SK-N-SH treated with all-trans-retinoic acid at 6 μM for 48 hours (cell line): ENCODE measurements around the gene TWNK.

Experiments used
- ATAC-seq: fragments of 200-7000 bp; cut with Tn5 transposase; 3 replicates; pipeline ENCODE4 v1.9.1; 2020; ENCODE audit warnings: mild to moderate bottlenecking, moderate library complexity
- BACH2 ChIP-seq: fragments of 250-450 bp; sonication (Bioruptor Pico); IDR thresholded peaks from 2 replicates; pipeline ENCODE4 v1.9.0; 2021; ENCODE audit warnings: mild to moderate bottlenecking, borderline replicate concordance
- CSDC2 ChIP-seq: fragments of 250-450 bp; sonication (Bioruptor Pico); IDR thresholded peaks from 2 replicates; pipeline ENCODE4 v1.5.0; 2020; ENCODE audit warnings: mild to moderate bottlenecking, moderate library complexity
- ESRRG ChIP-seq: fragments of 250-450 bp; sonication (Bioruptor Pico); IDR thresholded peaks from 2 replicates; pipeline ENCODE4 v1.6.1; 2021; ENCODE audit warnings: mild to moderate bottlenecking
- GLIS3 ChIP-seq: fragments of 250-450 bp; sonication (Bioruptor Pico); IDR thresholded peaks from 2 replicates; pipeline ENCODE4 v1.5.0; 2020; ENCODE audit warnings: mild to moderate bottlenecking, moderate library complexity
- ISL1 ChIP-seq: fragments of 250-450 bp; sonication (Bioruptor Pico); IDR thresholded peaks from 2 replicates; pipeline ENCODE4 v2.1.2; 2022; ENCODE audit warnings: mild to moderate bottlenecking, moderate library complexity
- OSR1 ChIP-seq: fragments of 250-450 bp; sonication (Bioruptor Pico); IDR thresholded peaks from 2 replicates; pipeline ENCODE4 v1.8.0; 2022; ENCODE audit warnings: moderate library complexity, mild to moderate bottlenecking, inconsistent platforms
- PPARA ChIP-seq: fragments of 250-450 bp; sonication (Bioruptor Pico); IDR thresholded peaks from 2 replicates; pipeline ENCODE4 v1.5.0; 2020; ENCODE audit warnings: mild to moderate bottlenecking, borderline replicate concordance
- RARB ChIP-seq: fragments of 250-450 bp; sonication (Bioruptor Pico); IDR thresholded peaks from 2 replicates; pipeline ENCODE4 v1.8.0; 2021; ENCODE audit warnings: mild to moderate bottlenecking, moderate library complexity
- TCF4 ChIP-seq: fragments of 250-450 bp; sonication (Bioruptor Pico); IDR thresholded peaks from 2 replicates; pipeline ENCODE4 v1.8.0; 2021; ENCODE audit warnings: mild to moderate bottlenecking, moderate library complexity, borderline replicate concordance
- ZC3H10 ChIP-seq: fragments of 250-450 bp; sonication (Bioruptor Pico); IDR thresholded peaks from 2 replicates; pipeline ENCODE4 v1.5.1; 2021; ENCODE audit warnings: mild to moderate bottlenecking, moderate library complexity
- ZFP3 ChIP-seq: fragments of 250-450 bp; sonication (Bioruptor Pico); IDR thresholded peaks from 2 replicates; pipeline ENCODE4 v1.5.0; 2020; ENCODE audit warnings: mild to moderate bottlenecking, moderate library complexity
- ZFP30 ChIP-seq: fragments of 450-650 bp; formaldehyde crosslinking; IDR thresholded peaks from 2 replicates; pipeline ENCODE4 v1.5.0; 2022; ENCODE audit warnings: mild to moderate bottlenecking, moderate library complexity
- ZNF565 ChIP-seq: fragments of 450-650 bp; formaldehyde crosslinking; conservative IDR thresholded peaks from 2 replicates; pipeline ENCODE4 v1.5.0; 2020; ENCODE audit warnings: low read depth, mild to moderate bottlenecking, moderate library complexity
- ZNF70 ChIP-seq: fragments of 450-650 bp; formaldehyde crosslinking; IDR thresholded peaks from 2 replicates; pipeline ENCODE4 v1.5.0; 2020; ENCODE audit warnings: mild to moderate bottlenecking, moderate library complexity
- ZNF8 ChIP-seq: fragments of 450-650 bp; formaldehyde crosslinking; IDR thresholded peaks from 2 replicates; pipeline ENCODE4 v1.5.0; 2020; ENCODE audit warnings: mild to moderate bottlenecking, moderate library complexity
- TF ChIP-seq, protein P1 (sequence below): fragments of 250-450 bp; sonication (Bioruptor Pico); IDR thresholded peaks from 2 replicates; pipeline ENCODE4 v1.8.0; 2020; ENCODE audit warnings: mild to moderate bottlenecking, moderate library complexity, borderline replicate concordance
- TF ChIP-seq, protein P2 (sequence below): fragments of 250-450 bp; sonication (Bioruptor Pico); IDR thresholded peaks from 2 replicates; pipeline ENCODE4 v1.5.1; 2021; ENCODE audit warnings: mild to moderate bottlenecking, moderate library complexity
- TF ChIP-seq, protein P3 (sequence below): fragments of 250-450 bp; sonication (Bioruptor Pico); IDR thresholded peaks from 2 replicates; pipeline ENCODE4 v1.5.1; 2020; ENCODE audit warnings: low read depth, mild to moderate bottlenecking, moderate library complexity
- TF ChIP-seq, protein P4 (sequence below): fragments of 250-450 bp; sonication (Bioruptor Pico); IDR thresholded peaks from 2 replicates; pipeline ENCODE4 v1.5.0; 2020; ENCODE audit warnings: mild to moderate bottlenecking, moderate library complexity
- TF ChIP-seq, protein P5 (sequence below): fragments of 250-450 bp; sonication (Bioruptor Pico); IDR thresholded peaks from 2 replicates; pipeline ENCODE4 v1.8.0; 2021; ENCODE audit warnings: low read depth, mild to moderate bottlenecking, moderate library complexity, borderline replicate concordance

TWNK gene

DNA sequence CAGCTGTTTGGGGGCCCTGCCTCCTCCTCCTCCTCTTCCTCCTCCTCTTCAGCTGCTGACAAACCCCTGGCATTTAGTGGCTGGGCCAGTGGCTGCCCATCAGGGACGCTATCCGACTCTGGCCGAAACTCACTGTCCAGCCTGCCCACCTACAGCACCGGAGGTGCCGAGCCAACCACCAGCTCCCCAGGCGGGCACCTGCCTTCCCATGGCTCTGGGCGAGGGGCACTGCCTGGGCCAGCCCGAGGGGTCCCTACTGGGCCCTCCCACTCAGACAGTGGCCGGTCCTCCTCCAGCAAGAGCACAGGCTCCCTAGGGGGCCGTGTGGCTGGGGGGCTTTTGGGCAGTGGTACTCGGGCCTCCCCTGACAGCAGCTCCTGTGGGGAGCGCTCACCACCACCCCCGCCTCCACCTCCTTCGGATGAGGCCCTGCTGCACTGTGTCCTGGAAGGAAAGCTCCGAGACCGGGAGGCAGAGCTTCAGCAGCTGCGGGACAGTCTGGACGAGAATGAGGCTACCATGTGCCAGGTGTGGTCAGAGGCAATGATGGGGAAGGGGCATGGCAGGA lies 16.4 kb downstream of the TWNK start:
- TF ChIP-seq RARB (CRISPR knock-in tag), result no peak
- TF ChIP-seq BACH2 (CRISPR knock-in tag), result no peak
- TF ChIP-seq, protein P1, sequence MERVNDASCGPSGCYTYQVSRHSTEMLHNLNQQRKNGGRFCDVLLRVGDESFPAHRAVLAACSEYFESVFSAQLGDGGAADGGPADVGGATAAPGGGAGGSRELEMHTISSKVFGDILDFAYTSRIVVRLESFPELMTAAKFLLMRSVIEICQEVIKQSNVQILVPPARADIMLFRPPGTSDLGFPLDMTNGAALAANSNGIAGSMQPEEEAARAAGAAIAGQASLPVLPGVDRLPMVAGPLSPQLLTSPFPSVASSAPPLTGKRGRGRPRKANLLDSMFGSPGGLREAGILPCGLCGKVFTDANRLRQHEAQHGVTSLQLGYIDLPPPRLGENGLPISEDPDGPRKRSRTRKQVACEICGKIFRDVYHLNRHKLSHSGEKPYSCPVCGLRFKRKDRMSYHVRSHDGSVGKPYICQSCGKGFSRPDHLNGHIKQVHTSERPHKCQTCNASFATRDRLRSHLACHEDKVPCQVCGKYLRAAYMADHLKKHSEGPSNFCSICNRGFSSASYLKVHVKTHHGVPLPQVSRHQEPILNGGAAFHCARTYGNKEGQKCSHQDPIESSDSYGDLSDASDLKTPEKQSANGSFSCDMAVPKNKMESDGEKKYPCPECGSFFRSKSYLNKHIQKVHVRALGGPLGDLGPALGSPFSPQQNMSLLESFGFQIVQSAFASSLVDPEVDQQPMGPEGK, result no peak
- TF ChIP-seq, protein P2, sequence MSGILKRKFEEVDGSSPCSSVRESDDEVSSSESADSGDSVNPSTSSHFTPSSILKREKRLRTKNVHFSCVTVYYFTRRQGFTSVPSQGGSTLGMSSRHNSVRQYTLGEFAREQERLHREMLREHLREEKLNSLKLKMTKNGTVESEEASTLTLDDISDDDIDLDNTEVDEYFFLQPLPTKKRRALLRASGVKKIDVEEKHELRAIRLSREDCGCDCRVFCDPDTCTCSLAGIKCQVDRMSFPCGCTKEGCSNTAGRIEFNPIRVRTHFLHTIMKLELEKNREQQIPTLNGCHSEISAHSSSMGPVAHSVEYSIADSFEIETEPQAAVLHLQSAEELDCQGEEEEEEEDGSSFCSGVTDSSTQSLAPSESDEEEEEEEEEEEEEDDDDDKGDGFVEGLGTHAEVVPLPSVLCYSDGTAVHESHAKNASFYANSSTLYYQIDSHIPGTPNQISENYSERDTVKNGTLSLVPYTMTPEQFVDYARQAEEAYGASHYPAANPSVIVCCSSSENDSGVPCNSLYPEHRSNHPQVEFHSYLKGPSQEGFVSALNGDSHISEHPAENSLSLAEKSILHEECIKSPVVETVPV, result no peak
- no peak for TF ChIP-seq OSR1 (CRISPR knock-in tag)
- TF ChIP-seq, protein P3, sequence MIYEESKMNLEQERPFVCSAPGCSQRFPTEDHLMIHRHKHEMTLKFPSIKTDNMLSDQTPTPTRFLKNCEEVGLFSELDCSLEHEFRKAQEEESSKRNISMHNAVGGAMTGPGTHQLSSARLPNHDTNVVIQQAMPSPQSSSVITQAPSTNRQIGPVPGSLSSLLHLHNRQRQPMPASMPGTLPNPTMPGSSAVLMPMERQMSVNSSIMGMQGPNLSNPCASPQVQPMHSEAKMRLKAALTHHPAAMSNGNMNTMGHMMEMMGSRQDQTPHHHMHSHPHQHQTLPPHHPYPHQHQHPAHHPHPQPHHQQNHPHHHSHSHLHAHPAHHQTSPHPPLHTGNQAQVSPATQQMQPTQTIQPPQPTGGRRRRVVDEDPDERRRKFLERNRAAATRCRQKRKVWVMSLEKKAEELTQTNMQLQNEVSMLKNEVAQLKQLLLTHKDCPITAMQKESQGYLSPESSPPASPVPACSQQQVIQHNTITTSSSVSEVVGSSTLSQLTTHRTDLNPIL (CRISPR knock-in tag), result no peak
- TF ChIP-seq, protein P4, sequence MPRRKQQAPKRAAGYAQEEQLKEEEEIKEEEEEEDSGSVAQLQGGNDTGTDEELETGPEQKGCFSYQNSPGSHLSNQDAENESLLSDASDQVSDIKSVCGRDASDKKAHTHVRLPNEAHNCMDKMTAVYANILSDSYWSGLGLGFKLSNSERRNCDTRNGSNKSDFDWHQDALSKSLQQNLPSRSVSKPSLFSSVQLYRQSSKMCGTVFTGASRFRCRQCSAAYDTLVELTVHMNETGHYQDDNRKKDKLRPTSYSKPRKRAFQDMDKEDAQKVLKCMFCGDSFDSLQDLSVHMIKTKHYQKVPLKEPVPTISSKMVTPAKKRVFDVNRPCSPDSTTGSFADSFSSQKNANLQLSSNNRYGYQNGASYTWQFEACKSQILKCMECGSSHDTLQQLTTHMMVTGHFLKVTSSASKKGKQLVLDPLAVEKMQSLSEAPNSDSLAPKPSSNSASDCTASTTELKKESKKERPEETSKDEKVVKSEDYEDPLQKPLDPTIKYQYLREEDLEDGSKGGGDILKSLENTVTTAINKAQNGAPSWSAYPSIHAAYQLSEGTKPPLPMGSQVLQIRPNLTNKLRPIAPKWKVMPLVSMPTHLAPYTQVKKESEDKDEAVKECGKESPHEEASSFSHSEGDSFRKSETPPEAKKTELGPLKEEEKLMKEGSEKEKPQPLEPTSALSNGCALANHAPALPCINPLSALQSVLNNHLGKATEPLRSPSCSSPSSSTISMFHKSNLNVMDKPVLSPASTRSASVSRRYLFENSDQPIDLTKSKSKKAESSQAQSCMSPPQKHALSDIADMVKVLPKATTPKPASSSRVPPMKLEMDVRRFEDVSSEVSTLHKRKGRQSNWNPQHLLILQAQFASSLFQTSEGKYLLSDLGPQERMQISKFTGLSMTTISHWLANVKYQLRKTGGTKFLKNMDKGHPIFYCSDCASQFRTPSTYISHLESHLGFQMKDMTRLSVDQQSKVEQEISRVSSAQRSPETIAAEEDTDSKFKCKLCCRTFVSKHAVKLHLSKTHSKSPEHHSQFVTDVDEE (CRISPR knock-in tag), result no peak
- no peak for TF ChIP-seq ZFP30 (CRISPR knock-in tag)
- no peak for TF ChIP-seq CSDC2 (CRISPR knock-in tag)
- TF ChIP-seq ZNF8, result no peak
- TF ChIP-seq ZNF565, result no peak
- TF ChIP-seq, all 23 proteins: peak for 0
- no peak for ATAC-seq

DNA sequence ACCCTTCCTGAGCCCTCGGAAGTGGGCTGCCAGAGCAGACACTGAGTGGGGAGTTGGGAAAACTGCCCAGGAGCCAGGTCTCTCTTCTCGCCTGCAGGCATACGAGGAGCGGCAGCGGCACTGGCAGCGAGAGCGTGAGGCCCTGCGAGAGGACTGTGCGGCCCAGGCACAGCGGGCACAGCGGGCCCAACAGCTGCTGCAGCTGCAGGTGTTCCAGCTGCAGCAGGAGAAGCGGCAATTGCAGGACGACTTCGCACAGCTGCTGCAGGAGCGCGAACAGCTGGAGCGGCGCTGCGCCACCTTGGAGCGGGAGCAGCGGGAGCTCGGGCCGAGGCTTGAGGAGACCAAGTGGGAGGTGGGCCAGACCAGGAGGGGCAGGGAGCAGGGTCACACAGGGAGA lies 18.0 kb downstream of the TWNK start:
- TF ChIP-seq ISL1 (CRISPR knock-in tag) (no peak), ZNF70 (CRISPR knock-in tag) (no peak)
- TF ChIP-seq, protein P3 (CRISPR knock-in tag), result no peak
- no peak for ATAC-seq

DNA sequence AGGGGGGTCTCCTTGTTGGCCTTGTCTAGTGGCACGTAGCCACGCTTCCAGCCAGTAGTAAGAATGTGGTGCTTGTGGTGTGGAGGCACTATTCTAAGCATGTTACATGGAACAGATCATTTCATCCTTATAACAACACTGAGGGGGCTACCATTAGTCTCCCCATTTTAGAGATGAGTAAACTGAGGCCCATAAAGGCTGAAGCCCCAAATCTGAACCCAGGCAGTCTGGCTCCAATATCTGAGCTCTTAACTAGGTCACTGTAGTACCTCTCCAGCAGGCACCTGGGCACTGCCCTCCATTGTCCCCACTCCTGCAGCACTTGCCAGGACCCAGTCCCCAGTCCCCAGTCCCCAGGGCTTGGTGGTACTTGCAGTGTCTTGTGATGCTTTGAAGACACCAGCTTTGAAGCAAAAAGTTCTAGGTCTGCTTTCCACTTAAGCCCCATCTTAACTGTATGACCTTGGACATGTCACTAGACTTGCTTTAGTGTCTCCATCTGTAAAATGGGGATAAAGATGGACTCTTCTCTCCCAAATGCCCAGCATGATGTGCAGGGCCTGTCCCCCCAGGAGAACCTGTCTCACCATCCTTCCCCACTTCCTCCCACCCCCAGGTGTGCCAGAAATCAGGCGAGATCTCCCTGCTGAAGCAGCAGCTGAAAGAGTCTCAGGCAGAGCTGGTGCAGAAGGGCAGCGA lies 18.7 kb downstream of the TWNK start:
- ATAC-seq, result no peak

DNA sequence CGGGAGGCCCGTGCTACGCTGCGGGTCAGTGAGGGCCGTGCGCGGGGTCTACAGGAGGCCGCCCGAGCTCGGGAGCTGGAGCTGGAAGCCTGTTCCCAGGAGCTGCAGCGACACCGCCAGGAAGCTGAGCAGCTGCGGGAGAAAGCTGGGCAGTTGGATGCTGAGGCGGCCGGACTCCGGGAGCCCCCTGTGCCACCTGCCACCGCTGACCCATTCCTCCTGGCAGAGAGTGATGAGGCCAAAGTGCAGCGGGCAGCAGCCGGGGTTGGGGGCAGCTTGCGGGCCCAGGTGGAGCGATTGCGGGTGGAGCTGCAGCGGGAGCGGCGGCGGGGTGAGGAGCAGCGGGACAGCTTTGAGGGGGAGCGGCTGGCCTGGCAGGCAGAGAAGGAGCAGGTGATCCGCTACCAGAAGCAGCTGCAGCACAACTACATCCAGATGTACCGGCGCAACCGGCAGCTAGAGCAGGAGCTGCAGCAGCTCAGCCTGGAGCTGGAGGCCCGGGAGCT lies 19.3 kb downstream of the TWNK start:
- TF ChIP-seq, protein P2, result no peak
- TF ChIP-seq ISL1 (CRISPR knock-in tag) (no peak), ZFP3 (no peak), ESRRG (CRISPR knock-in tag) (no peak), PPARA (CRISPR knock-in tag) (no peak), OSR1 (CRISPR knock-in tag) (no peak), ZFP30 (CRISPR knock-in tag) (no peak), ZC3H10 (no peak), TCF4 (CRISPR knock-in tag) (no peak), GLIS3 (CRISPR knock-in tag) (no peak), CSDC2 (CRISPR knock-in tag) (no peak), BACH2 (CRISPR knock-in tag) (no peak)
- TF ChIP-seq, protein P1, result no peak
- TF ChIP-seq, protein P5, sequence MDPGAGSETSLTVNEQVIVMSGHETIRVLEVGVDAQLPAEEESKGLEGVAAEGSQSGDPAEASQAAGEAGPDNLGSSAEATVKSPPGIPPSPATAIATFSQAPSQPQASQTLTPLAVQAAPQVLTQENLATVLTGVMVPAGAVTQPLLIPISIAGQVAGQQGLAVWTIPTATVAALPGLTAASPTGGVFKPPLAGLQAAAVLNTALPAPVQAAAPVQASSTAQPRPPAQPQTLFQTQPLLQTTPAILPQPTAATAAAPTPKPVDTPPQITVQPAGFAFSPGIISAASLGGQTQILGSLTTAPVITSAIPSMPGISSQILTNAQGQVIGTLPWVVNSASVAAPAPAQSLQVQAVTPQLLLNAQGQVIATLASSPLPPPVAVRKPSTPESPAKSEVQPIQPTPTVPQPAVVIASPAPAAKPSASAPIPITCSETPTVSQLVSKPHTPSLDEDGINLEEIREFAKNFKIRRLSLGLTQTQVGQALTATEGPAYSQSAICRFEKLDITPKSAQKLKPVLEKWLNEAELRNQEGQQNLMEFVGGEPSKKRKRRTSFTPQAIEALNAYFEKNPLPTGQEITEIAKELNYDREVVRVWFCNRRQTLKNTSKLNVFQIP, result no peak
- no peak for ATAC-seq

More for the DNA sequence above, 18.7 kb downstream of the TWNK start:
- no peak for TF ChIP-seq PPARA (CRISPR knock-in tag)
- TF ChIP-seq ZFP30 (CRISPR knock-in tag), result no peak
- TF ChIP-seq ZNF8, result no peak
- TF ChIP-seq ZC3H10, result no peak
- no peak for TF ChIP-seq TCF4 (CRISPR knock-in tag)
